Measurements from ENCODE around the gene HOXA4. TPM values are rescaled to one million over a fixed set of nuclear protein-coding genes. Genes with fewer than 3 reads are reported as not detected.

Gene HOXA4
- total and polyA plus RNA-seq, 7 experiments from 2014 or later, result 0.41 TPM; not detected in 6

- H3K4me3 ChIP-seq (ENCODE audit: low read length), result no peak overlapping the region
- ATAC-seq (no peak), DNase-seq (no peak)
- Mint-ChIP-seq H3K27me3 (peaks cover 42 to 54% (median 50%) of the 10 kb centered on the region in 5 donors), H3K9me3 (peaks cover 0 to 5% (median 0%) of the 10 kb centered on the region in 11 donors), H3K36me3 (peaks cover 3 to 11% (median 5%) of the 10 kb centered on the region in 5 donors), H3K4me1 (peaks cover 7 to 25% (median 15%) of the 10 kb centered on the region in 7 donors), H3K4me3 (no peak overlapping the region), H3K27ac (no peak overlapping the region)
- no peaks in the 10 kb centered on the region for H3K9me3 ChIP-seq (ENCODE audit: control insufficient read depth in 2 of 3, low read length in 3 of 3)
- no peak overlapping the region for H3K27ac ChIP-seq (ENCODE audit: low read depth, low read length)
- peaks cover 0 to 9% of the 10 kb centered on the region in 2 donors for H3K4me1 ChIP-seq (ENCODE audit: control insufficient read depth in 2 of 2, insufficient read depth in 2 of 2, low read length in 2 of 2)
- peaks cover 5 to 16% of the 10 kb centered on the region in 2 donors for H3K27me3 ChIP-seq (ENCODE audit: control insufficient read depth in 2 of 2, insufficient read depth in 2 of 2, low read length in 2 of 2)
- intact Hi-C loops (cut with micrococcal nuclease), result no loop called here
- H3K36me3 ChIP-seq (ENCODE audit: control insufficient read depth in 2 of 3, insufficient read depth in 3 of 3, low read length in 3 of 3), result no peaks in the 10 kb centered on the region
- POLR2A ChIA-PET, result no interaction called here
- CTCF ChIA-PET, result no interaction called here
Measured at GRCh38 chr7:27106181-27106900, 24.2 kb downstream of the HOXA4 start.

GRCh38 chr7:27105301-27106031 is 25.1 kb downstream of the HOXA4 start:
- H3K27me3 Mint-ChIP-seq, result peaks cover 51 to 63% (median 58%) of the 10 kb centered on the region in 5 donors
- no peaks in the 10 kb centered on the region for H3K36me3 ChIP-seq (ENCODE audit: control insufficient read depth in 2 of 3, insufficient read depth in 3 of 3, low read length in 3 of 3)
- DNase-seq (no peak), ATAC-seq (no peak)
- H3K27ac ChIP-seq (ENCODE audit: low read depth, low read length), result no peak overlapping the region
- H3K27ac Mint-ChIP-seq, result no peak overlapping the region
- H3K27me3 ChIP-seq (ENCODE audit: control insufficient read depth in 2 of 2, insufficient read depth in 2 of 2, low read length in 2 of 2), result peaks cover 5 to 16% of the 10 kb centered on the region in 2 donors
- POLR2A ChIA-PET, result no interaction called here
- no peak overlapping the region for H3K4me3 Mint-ChIP-seq
- H3K36me3 Mint-ChIP-seq, result peaks cover 5 to 19% (median 8%) of the 10 kb centered on the region in 5 donors
- CTCF ChIA-PET, result no interaction called here
- intact Hi-C loops (cut with micrococcal nuclease), result no loop called here
- no peaks in the 10 kb centered on the region for H3K9me3 ChIP-seq (ENCODE audit: control insufficient read depth in 2 of 3, low read length in 3 of 3)
- peaks cover 7 to 25% (median 15%) of the 10 kb centered on the region in 7 donors for H3K4me1 Mint-ChIP-seq
- peaks cover 0 to 9% of the 10 kb centered on the region in 2 donors for H3K4me1 ChIP-seq (ENCODE audit: control insufficient read depth in 2 of 2, insufficient read depth in 2 of 2, low read length in 2 of 2)
- H3K4me3 ChIP-seq (ENCODE audit: low read length), result no peak overlapping the region
- H3K9me3 Mint-ChIP-seq, result peaks cover 0 to 7% (median 0%) of the 10 kb centered on the region in 11 donors

- Histone ChIP-seq H3K4me3 (ENCODE audit: low read length) (no peak overlapping the region), H3K36me3 (ENCODE audit: control insufficient read depth in 2 of 3, insufficient read depth in 3 of 3, low read length in 3 of 3) (no peaks in the 10 kb centered on the region), H3K9me3 (ENCODE audit: control insufficient read depth in 2 of 3, low read length in 3 of 3) (no peaks in the 10 kb centered on the region), H3K27me3 (ENCODE audit: control insufficient read depth in 2 of 2, insufficient read depth in 2 of 2, low read length in 2 of 2) (peaks cover 5 to 16% of the 10 kb centered on the region in 2 donors), H3K4me1 (ENCODE audit: control insufficient read depth in 2 of 2, insufficient read depth in 2 of 2, low read length in 2 of 2) (peaks cover 0 to 9% of the 10 kb centered on the region in 2 donors), H3K27ac (ENCODE audit: low read depth, low read length) (no peak overlapping the region)
- Mint-ChIP-seq H3K4me3 (no peak overlapping the region), H3K36me3 (peaks cover 5 to 29% (median 16%) of the 10 kb centered on the region in 5 donors), H3K9me3 (peaks cover 0 to 7% (median 0%) of the 10 kb centered on the region in 11 donors), H3K4me1 (peaks cover 7 to 25% (median 15%) of the 10 kb centered on the region in 7 donors), H3K27ac (no peak overlapping the region), H3K27me3 (peaks cover 61 to 72% (median 68%) of the 10 kb centered on the region in 5 donors)
- no peak for ATAC-seq
- CTCF ChIA-PET, result no interaction called here
- POLR2A ChIA-PET, result no interaction called here
- intact Hi-C loops (cut with micrococcal nuclease), result no loop called here
- no peak for DNase-seq
Measured at GRCh38 chr7:27104341-27105058, 26.1 kb downstream of the HOXA4 start.

- peaks cover 8 to 30% (median 20%) of the 10 kb centered on the region in 5 donors for H3K36me3 Mint-ChIP-seq
- no peak for ATAC-seq
- no peak overlapping the region for H3K27ac Mint-ChIP-seq
- POLR2A ChIA-PET, result no interaction called here
- Histone ChIP-seq H3K27ac (ENCODE audit: low read depth, low read length) (no peak overlapping the region), H3K4me3 (ENCODE audit: low read length) (no peak overlapping the region), H3K9me3 (ENCODE audit: control insufficient read depth in 2 of 3, low read length in 3 of 3) (no peaks in the 10 kb centered on the region), H3K27me3 (ENCODE audit: control insufficient read depth in 2 of 2, insufficient read depth in 2 of 2, low read length in 2 of 2) (peaks cover 5 to 22% of the 10 kb centered on the region in 2 donors), H3K4me1 (ENCODE audit: control insufficient read depth in 2 of 2, insufficient read depth in 2 of 2, low read length in 2 of 2) (peaks cover 0 to 9% of the 10 kb centered on the region in 2 donors), H3K36me3 (ENCODE audit: control insufficient read depth in 2 of 3, insufficient read depth in 3 of 3, low read length in 3 of 3) (no peaks in the 10 kb centered on the region)
- DNase-seq, result no peak
- intact Hi-C loops (cut with micrococcal nuclease), result no loop called here
- H3K27me3 Mint-ChIP-seq, result peaks cover 69 to 79% (median 74%) of the 10 kb centered on the region in 5 donors
- H3K4me3 Mint-ChIP-seq, result peak overlapping the region in 1 of 10 donors; percentile 4
- CTCF ChIA-PET, result no interaction called here
- H3K4me1 Mint-ChIP-seq, result peaks cover 9 to 27% (median 19%) of the 10 kb centered on the region in 7 donors
- peaks cover 0 to 8% (median 0%) of the 10 kb centered on the region in 11 donors for H3K9me3 Mint-ChIP-seq
Measured at GRCh38 chr7:27103489-27104226, 26.9 kb downstream of the HOXA4 start.

GRCh38 chr7:27102581-27103442 is 27.7 kb downstream of the HOXA4 start, which contains the start of gene HOXA2:
TSS of gene HOXA2 (minus strand) at chr7:27102683. CDS start at chr7:27102500, 183 bp downstream.
- Mint-ChIP-seq H3K4me1 (peaks cover 9 to 31% (median 23%) of the 10 kb centered on the region in 7 donors), H3K27ac (no peak within 1 kb of the TSS), H3K27me3 (peaks cover 74 to 88% (median 82%) of the 10 kb centered on the region in 5 donors), H3K9me3 (peaks cover 0 to 8% (median 0%) of the 10 kb centered on the region in 11 donors), H3K4me3 (peak within 1 kb of the TSS in 9 of 10 donors; percentile 11 to 83 (median 60)), H3K36me3 (peaks cover 8 to 30% (median 20%) of the 10 kb centered on the region in 5 donors)
- Histone ChIP-seq H3K36me3 (ENCODE audit: control insufficient read depth in 2 of 3, insufficient read depth in 3 of 3, low read length in 3 of 3) (no peaks in the 10 kb centered on the region), H3K9me3 (ENCODE audit: control insufficient read depth in 2 of 3, low read length in 3 of 3) (no peaks in the 10 kb centered on the region), H3K27ac (ENCODE audit: low read depth, low read length) (no peak within 1 kb of the TSS), H3K4me3 (ENCODE audit: low read length) (no peak within 1 kb of the TSS), H3K4me1 (ENCODE audit: control insufficient read depth in 2 of 2, insufficient read depth in 2 of 2, low read length in 2 of 2) (peaks cover 0 to 13% of the 10 kb centered on the region in 2 donors), H3K27me3 (ENCODE audit: control insufficient read depth in 2 of 2, insufficient read depth in 2 of 2, low read length in 2 of 2) (peaks cover 5 to 25% of the 10 kb centered on the region in 2 donors)
- DNase-seq (no peak), ATAC-seq (no peak)
- POLR2A ChIA-PET, result no interaction called here
- CTCF ChIA-PET, result no interaction called here
- intact Hi-C loops (cut with micrococcal nuclease), result no loop called here

Measured in naive thymus-derived CD4-positive, alpha-beta T cell (primary cell).